ENCODE data around the gene CACNB1.

The CACNB1 gene

GRCh38 chr17:39194089-39194984, 3.1 kb downstream of the CACNB1 start:
- H3K27me3 ChIP-seq (ENCODE audit: insufficient read depth, low read length), result no peaks in the 10 kb centered on the region
- DNase-seq, result peak; percentile 33 to 53
- no CpG with 5 or more reads among the region's 20 CpGs for WGBS (ENCODE audit: extremely low coverage, insufficient coverage, insufficient read length)

GRCh38 chr17:39193346-39193745, 4.1 kb downstream of the CACNB1 start:
- Histone ChIP-seq H3K4me2 (ENCODE audit: low read length) (no peak overlapping the region), H4K8ac (ENCODE audit: low read depth, low read length) (no peak overlapping the region), H3K4ac (ENCODE audit: low read depth, low read length) (no peak overlapping the region), H2AFZ (ENCODE audit: insufficient read depth, low read length, poor library complexity) (no peak overlapping the region), H2AK5ac (ENCODE audit: low read length) (no peak overlapping the region), H3K79me1 (ENCODE audit: low read length) (no peaks in the 10 kb centered on the region), H2BK120ac (ENCODE audit: insufficient read depth, low read length, poor library complexity) (no peak overlapping the region), H3K27ac (ENCODE audit: low read depth, low read length) (no peak overlapping the region), H3K18ac (ENCODE audit: low read length) (no peak overlapping the region), H3K36me3 (ENCODE audit: control insufficient read depth in 1 of 2, insufficient read depth in 2 of 2, low read length in 2 of 2) (peaks cover 3 to 6% of the 10 kb centered on the region in 2 experiments), H3K23ac (ENCODE audit: low read length) (no peak overlapping the region), H4K91ac (ENCODE audit: low read depth, low read length) (no peak overlapping the region), H3K9me3 (ENCODE audit: insufficient read depth, low read depth, low read length) (peaks cover 1% of the 10 kb centered on the region), H3K14ac (ENCODE audit: low read length) (no peak overlapping the region), H3K27me3 (ENCODE audit: insufficient read depth, low read length) (no peaks in the 10 kb centered on the region), H2BK12ac (ENCODE audit: low read length) (no peak overlapping the region), H2BK5ac (ENCODE audit: low read depth, low read length, poor library complexity) (no peak overlapping the region), H3K4me1 (ENCODE audit: control insufficient read depth in 1 of 2, insufficient read depth in 2 of 2, low read length in 2 of 2) (peaks cover 8 to 14% of the 10 kb centered on the region in 2 experiments), H3K4me3 (ENCODE audit: low read depth, low read length) (no peak overlapping the region), H3K9ac (ENCODE audit: low read length) (no peak overlapping the region), H4K12ac (ENCODE audit: low read depth, low read length) (no peak overlapping the region), H3K79me2 (ENCODE audit: control insufficient read depth, insufficient read depth, low read length, poor library complexity) (no peaks in the 10 kb centered on the region)
- no peak for DNase-seq
- no CpG with 5 or more reads among the region's 10 CpGs for WGBS (ENCODE audit: extremely low coverage, insufficient coverage, insufficient read length)

More at GRCh38 chr17:39194089-39194984, 3.1 kb downstream of the CACNB1 start:
- Histone ChIP-seq H4K12ac (ENCODE audit: low read depth, low read length) (no peak overlapping the region), H3K36me3 (ENCODE audit: control insufficient read depth in 1 of 2, insufficient read depth in 2 of 2, low read length in 2 of 2) (peaks cover 3 to 6% of the 10 kb centered on the region in 2 experiments), H3K4me1 (ENCODE audit: control insufficient read depth in 1 of 2, insufficient read depth in 2 of 2, low read length in 2 of 2) (peaks cover 8 to 14% of the 10 kb centered on the region in 2 experiments), H2AFZ (ENCODE audit: insufficient read depth, low read length, poor library complexity) (no peak overlapping the region), H4K8ac (ENCODE audit: low read depth, low read length) (no peak overlapping the region), H3K23ac (ENCODE audit: low read length) (no peak overlapping the region), H3K79me2 (ENCODE audit: control insufficient read depth, insufficient read depth, low read length, poor library complexity) (no peaks in the 10 kb centered on the region), H3K9ac (ENCODE audit: low read length) (no peak overlapping the region), H3K18ac (ENCODE audit: low read length) (no peak overlapping the region), H3K79me1 (ENCODE audit: low read length) (no peaks in the 10 kb centered on the region), H3K9me3 (ENCODE audit: insufficient read depth, low read depth, low read length) (peaks cover 1% of the 10 kb centered on the region), H3K27ac (ENCODE audit: low read depth, low read length) (no peak overlapping the region), H2BK120ac (ENCODE audit: insufficient read depth, low read length, poor library complexity) (no peak overlapping the region), H4K91ac (ENCODE audit: low read depth, low read length) (no peak overlapping the region), H3K4me3 (ENCODE audit: low read depth, low read length) (no peak overlapping the region), H2BK5ac (ENCODE audit: low read depth, low read length, poor library complexity) (no peak overlapping the region), H2BK12ac (ENCODE audit: low read length) (no peak overlapping the region), H3K4ac (ENCODE audit: low read depth, low read length) (no peak overlapping the region), H3K14ac (ENCODE audit: low read length) (no peak overlapping the region), H2AK5ac (ENCODE audit: low read length) (no peak overlapping the region), H3K4me2 (ENCODE audit: low read length) (no peak overlapping the region)

GRCh38 chr17:39192901-39193300, 4.6 kb downstream of the CACNB1 start:
- DNase-seq, result no peak
- no CpG with 5 or more reads among the region's 16 CpGs for WGBS (ENCODE audit: extremely low coverage, insufficient coverage, insufficient read length)

GRCh38 chr17:39191750-39192510, 5.5 kb downstream of the CACNB1 start:
- H3K4me1 ChIP-seq (ENCODE audit: control insufficient read depth in 1 of 2, insufficient read depth in 2 of 2, low read length in 2 of 2), result peaks cover 2 to 7% of the 10 kb centered on the region in 2 experiments
- H3K4me3 ChIP-seq (ENCODE audit: low read depth, low read length), result no peak overlapping the region
- peaks cover 4 to 8% of the 10 kb centered on the region in 2 experiments for H3K36me3 ChIP-seq (ENCODE audit: control insufficient read depth in 1 of 2, insufficient read depth in 2 of 2, low read length in 2 of 2)
- H3K79me1 ChIP-seq (ENCODE audit: low read length), result no peaks in the 10 kb centered on the region
- H2AK5ac ChIP-seq (ENCODE audit: low read length), result no peak overlapping the region
- no peak overlapping the region for H4K8ac ChIP-seq (ENCODE audit: low read depth, low read length)
- no peaks in the 10 kb centered on the region for H3K79me2 ChIP-seq (ENCODE audit: control insufficient read depth, insufficient read depth, low read length, poor library complexity)
- H3K9ac ChIP-seq (ENCODE audit: low read length), result peak overlapping the region; percentile 3
- peaks cover 1% of the 10 kb centered on the region for H3K9me3 ChIP-seq (ENCODE audit: insufficient read depth, low read depth, low read length)
- H3K4me2 ChIP-seq (ENCODE audit: low read length), result no peak overlapping the region
- no peak overlapping the region for H3K4ac ChIP-seq (ENCODE audit: low read depth, low read length)
- H2BK5ac ChIP-seq (ENCODE audit: low read depth, low read length, poor library complexity), result no peak overlapping the region
- no peak for DNase-seq
- no peak overlapping the region for H3K23ac ChIP-seq (ENCODE audit: low read length)
- no peak overlapping the region for H3K27ac ChIP-seq (ENCODE audit: low read depth, low read length)
- H2BK120ac ChIP-seq (ENCODE audit: insufficient read depth, low read length, poor library complexity), result no peak overlapping the region
- H3K14ac ChIP-seq (ENCODE audit: low read length), result no peak overlapping the region
- no peak overlapping the region for H4K91ac ChIP-seq (ENCODE audit: low read depth, low read length)
- H3K27me3 ChIP-seq (ENCODE audit: insufficient read depth, low read length), result no peaks in the 10 kb centered on the region
- no peak overlapping the region for H2BK12ac ChIP-seq (ENCODE audit: low read length)
- no peak overlapping the region for H4K12ac ChIP-seq (ENCODE audit: low read depth, low read length)
- WGBS (ENCODE audit: extremely low coverage, insufficient coverage, insufficient read length), result no CpG with 5 or more reads among the region's 9 CpGs
- no peak overlapping the region for H2AFZ ChIP-seq (ENCODE audit: insufficient read depth, low read length, poor library complexity)
- H3K18ac ChIP-seq (ENCODE audit: low read length), result no peak overlapping the region

More at GRCh38 chr17:39192901-39193300, 4.6 kb downstream of the CACNB1 start:
- no peak overlapping the region for H3K14ac ChIP-seq (ENCODE audit: low read length)
- no peak overlapping the region for H3K4me2 ChIP-seq (ENCODE audit: low read length)
- H2AFZ ChIP-seq (ENCODE audit: insufficient read depth, low read length, poor library complexity), result no peak overlapping the region
- no peak overlapping the region for H2BK12ac ChIP-seq (ENCODE audit: low read length)
- H3K79me1 ChIP-seq (ENCODE audit: low read length), result no peaks in the 10 kb centered on the region
- no peak overlapping the region for H3K27ac ChIP-seq (ENCODE audit: low read depth, low read length)
- H3K9ac ChIP-seq (ENCODE audit: low read length), result no peak overlapping the region
- H3K9me3 ChIP-seq (ENCODE audit: insufficient read depth, low read depth, low read length), result peaks cover 1% of the 10 kb centered on the region
- H3K4me3 ChIP-seq (ENCODE audit: low read depth, low read length), result peak overlapping the region; percentile 50
- H3K79me2 ChIP-seq (ENCODE audit: control insufficient read depth, insufficient read depth, low read length, poor library complexity), result no peaks in the 10 kb centered on the region
- no peak overlapping the region for H2BK120ac ChIP-seq (ENCODE audit: insufficient read depth, low read length, poor library complexity)
- no peak overlapping the region for H2BK5ac ChIP-seq (ENCODE audit: low read depth, low read length, poor library complexity)
- H4K91ac ChIP-seq (ENCODE audit: low read depth, low read length), result no peak overlapping the region
- H2AK5ac ChIP-seq (ENCODE audit: low read length), result no peak overlapping the region
- H3K27me3 ChIP-seq (ENCODE audit: insufficient read depth, low read length), result no peaks in the 10 kb centered on the region
- no peak overlapping the region for H3K4ac ChIP-seq (ENCODE audit: low read depth, low read length)
- no peak overlapping the region for H3K23ac ChIP-seq (ENCODE audit: low read length)
- no peak overlapping the region for H4K8ac ChIP-seq (ENCODE audit: low read depth, low read length)
- peaks cover 6 to 13% of the 10 kb centered on the region in 2 experiments for H3K4me1 ChIP-seq (ENCODE audit: control insufficient read depth in 1 of 2, insufficient read depth in 2 of 2, low read length in 2 of 2)
- peaks cover 3 to 6% of the 10 kb centered on the region in 2 experiments for H3K36me3 ChIP-seq (ENCODE audit: control insufficient read depth in 1 of 2, insufficient read depth in 2 of 2, low read length in 2 of 2)
- H4K12ac ChIP-seq (ENCODE audit: low read depth, low read length), result no peak overlapping the region
- no peak overlapping the region for H3K18ac ChIP-seq (ENCODE audit: low read length)
